Kidney (tissue), 14 donors: Measurements from ENCODE around the gene TXNDC17. TPM values are rescaled to one million over a fixed set of nuclear protein-coding genes. Genes with fewer than 3 reads are reported as not detected.

ENCODE experiments used
- DNase-seq, 5 donors: peaks; one replicate each; pipeline ENCODE4 v3.0.0-alpha.2; 2013 to 2020
- FAIRE-seq: peaks from 2 replicates; lab custom pipeline; 2012; peaks lifted over from hg19 to GRCh38; lab: Jason Lieb, UNC
- H3K27ac ChIP-seq, 2 donors: one replicate each; pipeline ENCODE4 v1.7.0; 2013; ENCODE audit warnings: low read depth in 2 of 2, low read length in 2 of 2, inconsistent platforms in 1 of 2
- H3K27me3 ChIP-seq: one replicate; pipeline ENCODE4 v1.7.1; 2013; ENCODE audit warnings: low read length, inconsistent platforms; ENCODE audit not compliant: control insufficient read depth, insufficient read depth
- H3K36me3 ChIP-seq, 3 donors: one replicate each; pipeline versions ENCODE4 v1.7.0 to v1.7.1; 2013; ENCODE audit warnings: low read length in 3 of 3, control low read depth in 1 of 3, inconsistent platforms in 1 of 3; ENCODE audit not compliant: insufficient read depth in 3 of 3, control insufficient read depth in 2 of 3
- H3K4me1 ChIP-seq, 3 donors: one replicate each; pipeline versions ENCODE4 v1.7.0 to v1.7.1; 2013; ENCODE audit warnings: low read length in 3 of 3, inconsistent platforms in 1 of 3, low read depth in 1 of 3; ENCODE audit not compliant: control insufficient read depth in 2 of 3, insufficient read depth in 2 of 3
- H3K4me3 ChIP-seq, 3 donors: one replicate each; pipeline versions ENCODE4 v1.7.0 to v1.8.1; 2013; ENCODE audit warnings: low read length in 3 of 3, control low read depth in 1 of 3, inconsistent platforms in 1 of 3
- H3K9ac ChIP-seq, 3 donors: one replicate each; pipeline versions ENCODE4 v1.7.0 to v1.7.1; 2013; ENCODE audit warnings: low read length in 3 of 3, control low read depth in 1 of 3, inconsistent platforms in 1 of 3
- H3K9me3 ChIP-seq, 3 donors: one replicate each; pipeline versions ENCODE4 v1.7.0 to v1.7.1; 2013; ENCODE audit warnings: low read length in 3 of 3, control low read depth in 1 of 3, inconsistent platforms in 1 of 3; ENCODE audit not compliant: control insufficient read depth in 2 of 3, insufficient read depth in 1 of 3
- intact Hi-C: fragments of 100-400 bp; cut with DNase I; formaldehyde crosslinking; loops from one replicate; pipeline ENCODE4 v1.11.1; 2022
- polyA plus RNA-seq: library from polyadenylated mRNA; stranded (reverse); fragments of 350-450 nt; fragmentation: Illumina TruSeq; extraction: RNeasy Lipid Tissue Mini Kit (QIAGEN cat#74804); gene quantifications from one replicate; pipeline ENCODE4 v1.2.3, GENCODE V29; 2014; ENCODE audit warnings: low read depth, low replicate concordance; ENCODE audit not compliant: insufficient read depth
- total RNA-seq: library from RNA; stranded (reverse); fragmentation: NEBNext Ultra II Directional; extraction: Animal tissue kit (Norgen Biotek cat#: 25700); gene quantifications from one replicate; pipeline ENCODE4 v1.2.1, GENCODE V29; 2021
- TF ChIP-seq, protein P1 (sequence below): IDR thresholded peaks from 3 replicates; pipeline ENCODE4 v1.5.1; 2012; ENCODE audit warnings: mild to moderate bottlenecking, moderate library complexity, borderline replicate concordance; ENCODE audit not compliant: insufficient read depth; ENCODE audit errors: extremely low read depth
- donor health status: control.
- donor health status: control.
- donor health status: control.
- donor health status: control.
- donor health status: control.
- donor health status: DM: yes; HTN: yes; CAD: no.
- donor health status: Normal renal cell carcinoma (clear cell type).

Gene TXNDC17
- total and polyA plus RNA-seq, 2 donors from 2014 or later: 56.7 to 394 TPM

DNA sequence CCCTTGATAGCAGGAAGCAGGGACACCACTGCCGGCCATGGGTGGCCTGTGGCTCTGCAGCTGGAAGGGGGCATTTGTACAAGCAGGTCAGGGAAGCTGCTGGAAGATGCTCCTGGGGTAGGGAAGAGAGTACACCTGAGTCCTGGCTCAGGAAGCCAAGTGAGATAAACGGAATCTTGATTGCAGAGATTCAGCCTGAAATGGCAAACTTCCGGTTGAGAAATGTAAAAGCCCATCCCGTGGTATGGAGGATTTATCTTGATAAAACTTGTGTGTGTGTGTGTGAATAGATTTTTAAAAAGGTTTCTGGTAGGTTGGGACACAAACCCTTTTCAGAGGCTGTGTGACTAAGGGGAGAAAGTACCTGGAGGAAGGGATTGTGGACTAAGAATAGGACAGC, 40.3 kb downstream of the TXNDC17 start:
- intact Hi-C loops: no loop called here
- Histone ChIP-seq H3K27me3 (no peaks in the 10 kb centered on the region), H3K27ac (no peak overlapping the region), H3K4me3 (no peak overlapping the region), H3K9me3 (no peaks in the 10 kb centered on the region), H3K9ac (no peak overlapping the region), H3K4me1 (no peaks in the 10 kb centered on the region), H3K36me3 (no peaks in the 10 kb centered on the region)
- DNase-seq: peak in 1 of 5 donors; percentile 12
- TF ChIP-seq, protein P1, sequence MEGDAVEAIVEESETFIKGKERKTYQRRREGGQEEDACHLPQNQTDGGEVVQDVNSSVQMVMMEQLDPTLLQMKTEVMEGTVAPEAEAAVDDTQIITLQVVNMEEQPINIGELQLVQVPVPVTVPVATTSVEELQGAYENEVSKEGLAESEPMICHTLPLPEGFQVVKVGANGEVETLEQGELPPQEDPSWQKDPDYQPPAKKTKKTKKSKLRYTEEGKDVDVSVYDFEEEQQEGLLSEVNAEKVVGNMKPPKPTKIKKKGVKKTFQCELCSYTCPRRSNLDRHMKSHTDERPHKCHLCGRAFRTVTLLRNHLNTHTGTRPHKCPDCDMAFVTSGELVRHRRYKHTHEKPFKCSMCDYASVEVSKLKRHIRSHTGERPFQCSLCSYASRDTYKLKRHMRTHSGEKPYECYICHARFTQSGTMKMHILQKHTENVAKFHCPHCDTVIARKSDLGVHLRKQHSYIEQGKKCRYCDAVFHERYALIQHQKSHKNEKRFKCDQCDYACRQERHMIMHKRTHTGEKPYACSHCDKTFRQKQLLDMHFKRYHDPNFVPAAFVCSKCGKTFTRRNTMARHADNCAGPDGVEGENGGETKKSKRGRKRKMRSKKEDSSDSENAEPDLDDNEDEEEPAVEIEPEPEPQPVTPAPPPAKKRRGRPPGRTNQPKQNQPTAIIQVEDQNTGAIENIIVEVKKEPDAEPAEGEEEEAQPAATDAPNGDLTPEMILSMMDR: no peak
- no peak for FAIRE-seq

DNA sequence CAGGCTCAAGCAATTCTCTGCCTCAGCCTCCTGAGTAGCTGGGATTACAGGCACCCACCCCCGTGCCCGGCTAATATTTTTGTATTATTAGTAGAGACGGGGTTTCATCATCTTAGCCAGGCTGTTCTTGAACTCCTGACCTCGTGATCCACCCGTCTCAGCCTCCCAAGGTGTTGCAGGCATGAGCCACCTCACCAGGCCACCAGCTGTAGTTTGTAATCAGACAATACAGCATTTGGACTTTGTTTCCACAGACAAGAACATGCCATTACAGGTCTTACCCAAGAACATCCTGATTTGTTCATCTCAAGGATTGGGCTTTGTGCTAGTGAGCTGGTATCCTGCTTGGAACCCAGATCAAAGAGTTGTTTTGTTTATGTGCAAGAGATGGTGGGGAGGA, 40.8 kb downstream of the TXNDC17 start:
- Histone ChIP-seq H3K27ac (no peak overlapping the region), H3K9ac (no peak overlapping the region), H3K4me1 (no peaks in the 10 kb centered on the region), H3K4me3 (no peak overlapping the region), H3K27me3 (no peaks in the 10 kb centered on the region), H3K9me3 (no peaks in the 10 kb centered on the region), H3K36me3 (no peaks in the 10 kb centered on the region)
- intact Hi-C loops: no loop called here
- peak in 1 of 5 donors; percentile 22 for DNase-seq
- TF ChIP-seq, protein P1: no peak
- FAIRE-seq: no peak

DNA sequence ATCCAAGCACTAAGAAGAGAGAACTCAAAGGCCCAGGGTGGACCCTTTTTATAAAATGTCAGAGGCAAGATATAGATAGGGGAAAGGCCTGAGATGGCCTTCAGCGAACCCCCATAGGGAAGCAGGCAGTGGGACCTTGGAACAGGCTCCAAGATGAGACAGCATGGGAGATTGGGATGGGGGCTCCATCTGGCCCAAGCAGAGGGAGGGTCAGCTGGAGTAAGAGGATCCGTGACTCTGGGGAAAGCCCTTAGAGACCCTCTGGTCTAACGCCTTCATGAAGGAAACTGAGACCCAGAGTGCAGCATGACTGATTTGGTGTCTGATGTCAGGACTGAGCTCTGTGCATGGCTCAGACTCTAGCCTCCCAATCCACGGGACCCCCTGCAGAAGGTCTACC, 41.5 kb downstream of the TXNDC17 start:
- intact Hi-C loops: no loop called here
- no peaks in the 10 kb centered on the region for H3K27me3 ChIP-seq
- DNase-seq (peak in 1 of 5 donors; percentile 8), FAIRE-seq (no peak)
- TF ChIP-seq, protein P1: no peak
- H3K9ac ChIP-seq: no peak overlapping the region
- no peaks in the 10 kb centered on the region for H3K9me3 ChIP-seq
- H3K27ac ChIP-seq: no peak overlapping the region
- H3K4me1 ChIP-seq: no peaks in the 10 kb centered on the region
- H3K4me3 ChIP-seq: no peak overlapping the region
- no peaks in the 10 kb centered on the region for H3K36me3 ChIP-seq

DNA sequence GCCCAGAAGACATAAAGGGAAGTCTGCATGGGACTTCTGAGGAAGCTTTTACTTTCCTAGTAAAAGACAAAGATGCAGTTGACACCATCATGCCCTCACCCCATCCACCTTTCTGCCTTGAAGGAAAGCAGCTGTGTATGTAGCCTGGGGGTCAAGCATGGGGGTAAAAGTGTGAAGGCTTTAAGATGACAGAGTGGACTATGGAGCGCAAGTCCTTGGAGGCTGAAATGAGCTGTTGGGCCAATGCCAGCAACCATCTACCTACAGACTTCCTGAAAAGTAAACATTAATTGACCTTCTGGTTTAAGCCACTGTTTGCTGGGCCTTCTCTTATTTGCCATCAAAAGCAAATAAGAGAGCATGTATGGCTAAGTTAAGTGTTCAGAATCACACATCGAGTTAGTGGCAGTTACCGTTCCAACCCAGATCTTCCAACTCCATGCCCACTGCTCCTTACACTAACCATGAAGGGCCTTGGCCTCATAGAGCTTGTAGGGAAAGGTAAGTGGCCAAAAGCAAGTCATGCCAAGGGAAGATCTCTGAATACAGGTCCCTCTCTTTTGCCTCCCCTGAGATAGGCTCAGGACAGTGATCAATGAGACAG, 42.3 kb downstream of the TXNDC17 start:
- no peaks in the 10 kb centered on the region for H3K9me3 ChIP-seq
- intact Hi-C loops: no loop called here
- H3K4me1 ChIP-seq: no peaks in the 10 kb centered on the region
- no peaks in the 10 kb centered on the region for H3K27me3 ChIP-seq
- peak in 1 of 5 donors; percentile 29 for DNase-seq
- no peak overlapping the region for H3K9ac ChIP-seq
- FAIRE-seq: no peak
- H3K4me3 ChIP-seq: no peak overlapping the region
- TF ChIP-seq, protein P1: no peak
- H3K27ac ChIP-seq: no peak overlapping the region
- H3K36me3 ChIP-seq: no peaks in the 10 kb centered on the region
